ENCODE results near the gene EFNB2. TPM values are rescaled to one million over a fixed set of nuclear protein-coding genes. Genes with fewer than 3 reads are reported as not detected.

The EFNB2 gene
- total RNA-seq, 1 donor from 2014 or later = 197 TPM

DNA sequence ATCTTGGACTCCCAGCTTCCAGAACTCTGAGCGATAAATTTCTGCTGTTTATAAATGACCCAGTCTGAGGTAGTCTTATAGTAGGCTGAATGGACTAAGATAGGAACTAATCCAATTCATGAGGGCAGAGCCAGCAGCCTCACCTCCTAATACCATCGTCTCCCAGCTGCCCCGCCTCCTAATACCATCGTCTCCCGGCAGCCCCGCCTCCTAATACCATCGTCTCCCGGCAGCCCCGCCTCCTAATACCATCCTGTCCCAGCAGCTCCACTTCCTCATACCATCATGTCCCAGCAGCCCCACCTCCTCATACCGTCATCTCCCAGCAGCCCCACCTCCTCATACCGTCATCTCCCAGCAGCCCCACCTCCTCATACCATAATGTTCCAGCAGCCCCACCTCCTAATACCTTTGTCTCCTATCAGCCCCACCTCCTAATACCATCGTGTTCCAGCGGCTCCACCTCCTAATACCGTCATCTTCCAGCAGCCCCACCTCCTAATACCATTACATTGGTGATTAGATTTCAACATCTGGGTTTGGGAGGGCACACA, 34.9 kb upstream of the EFNB2 start:
- Mint-ChIP-seq H3K9me3 (no peaks in the 10 kb centered on the region), H3K4me3 (peak overlapping the region; percentile 56), H3K27me3 (ENCODE audit: low read depth) (no peaks in the 10 kb centered on the region), H3K27ac (peak overlapping the region; percentile 90), H3K36me3 (no peaks in the 10 kb centered on the region), H3K4me1 (peaks cover 23% of the 10 kb centered on the region)
- TF ChIP-seq, protein P1, sequence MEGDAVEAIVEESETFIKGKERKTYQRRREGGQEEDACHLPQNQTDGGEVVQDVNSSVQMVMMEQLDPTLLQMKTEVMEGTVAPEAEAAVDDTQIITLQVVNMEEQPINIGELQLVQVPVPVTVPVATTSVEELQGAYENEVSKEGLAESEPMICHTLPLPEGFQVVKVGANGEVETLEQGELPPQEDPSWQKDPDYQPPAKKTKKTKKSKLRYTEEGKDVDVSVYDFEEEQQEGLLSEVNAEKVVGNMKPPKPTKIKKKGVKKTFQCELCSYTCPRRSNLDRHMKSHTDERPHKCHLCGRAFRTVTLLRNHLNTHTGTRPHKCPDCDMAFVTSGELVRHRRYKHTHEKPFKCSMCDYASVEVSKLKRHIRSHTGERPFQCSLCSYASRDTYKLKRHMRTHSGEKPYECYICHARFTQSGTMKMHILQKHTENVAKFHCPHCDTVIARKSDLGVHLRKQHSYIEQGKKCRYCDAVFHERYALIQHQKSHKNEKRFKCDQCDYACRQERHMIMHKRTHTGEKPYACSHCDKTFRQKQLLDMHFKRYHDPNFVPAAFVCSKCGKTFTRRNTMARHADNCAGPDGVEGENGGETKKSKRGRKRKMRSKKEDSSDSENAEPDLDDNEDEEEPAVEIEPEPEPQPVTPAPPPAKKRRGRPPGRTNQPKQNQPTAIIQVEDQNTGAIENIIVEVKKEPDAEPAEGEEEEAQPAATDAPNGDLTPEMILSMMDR (IDR thresholded peaks at IDR 0.05; ENCODE audit: unreplicated experiment) = no peak
- peak; percentile 60 to 84 for DNase-seq (ENCODE audit: low spot score in 2 of 2, unreplicated experiment in 2 of 2)

DNA sequence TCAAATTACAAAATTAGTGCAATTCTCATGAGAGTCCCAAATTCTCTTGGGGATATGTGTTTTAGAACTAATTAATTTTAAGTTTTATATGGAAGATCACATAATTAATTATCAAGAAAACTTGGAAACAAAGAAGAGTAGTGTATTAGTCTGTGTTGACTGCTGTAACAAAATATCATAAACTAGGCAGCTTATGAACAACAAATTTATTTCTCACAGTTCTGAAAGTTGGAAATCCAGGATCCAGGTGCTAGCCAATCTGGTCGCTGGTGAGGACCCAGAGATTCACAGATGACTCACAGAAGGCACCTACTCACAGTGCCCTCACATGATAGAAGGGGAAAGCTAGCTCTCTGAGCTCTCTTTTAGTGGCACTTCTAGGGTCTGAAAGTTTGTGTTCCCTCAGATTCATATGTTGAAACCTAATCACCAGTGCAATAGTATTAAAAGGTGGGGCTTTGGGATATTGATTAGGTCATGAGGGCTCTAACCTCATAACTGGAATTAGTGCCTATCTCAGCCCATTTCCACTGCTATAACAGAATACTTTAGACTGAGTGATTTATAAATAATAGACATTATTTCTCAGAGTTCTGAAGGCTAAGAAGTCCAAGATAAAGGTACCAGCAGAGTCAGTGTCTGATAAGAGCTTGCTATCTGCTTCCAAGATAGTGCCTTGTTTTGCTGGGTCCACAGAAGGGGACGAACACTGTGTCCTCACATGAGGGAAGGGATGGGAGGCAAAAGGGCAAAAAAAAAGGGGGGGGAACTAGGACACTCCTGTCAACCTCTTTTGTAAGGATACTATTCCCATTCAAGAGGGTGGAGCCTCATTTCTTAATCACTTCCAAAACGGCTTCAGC, 34.0 kb upstream of the EFNB2 start:
- H3K9me3 Mint-ChIP-seq = no peaks in the 10 kb centered on the region
- no peak for DNase-seq (ENCODE audit: low spot score in 2 of 2, unreplicated experiment in 2 of 2)
- H3K27me3 Mint-ChIP-seq (ENCODE audit: low read depth) = no peaks in the 10 kb centered on the region
- peaks cover 33% of the 10 kb centered on the region for H3K4me1 Mint-ChIP-seq
- H3K4me3 Mint-ChIP-seq = no peak overlapping the region
- H3K27ac Mint-ChIP-seq = peak overlapping the region; percentile 90
- H3K36me3 Mint-ChIP-seq = no peaks in the 10 kb centered on the region
- TF ChIP-seq, protein P1 (IDR thresholded peaks at IDR 0.05; ENCODE audit: unreplicated experiment) = no peak

DNA sequence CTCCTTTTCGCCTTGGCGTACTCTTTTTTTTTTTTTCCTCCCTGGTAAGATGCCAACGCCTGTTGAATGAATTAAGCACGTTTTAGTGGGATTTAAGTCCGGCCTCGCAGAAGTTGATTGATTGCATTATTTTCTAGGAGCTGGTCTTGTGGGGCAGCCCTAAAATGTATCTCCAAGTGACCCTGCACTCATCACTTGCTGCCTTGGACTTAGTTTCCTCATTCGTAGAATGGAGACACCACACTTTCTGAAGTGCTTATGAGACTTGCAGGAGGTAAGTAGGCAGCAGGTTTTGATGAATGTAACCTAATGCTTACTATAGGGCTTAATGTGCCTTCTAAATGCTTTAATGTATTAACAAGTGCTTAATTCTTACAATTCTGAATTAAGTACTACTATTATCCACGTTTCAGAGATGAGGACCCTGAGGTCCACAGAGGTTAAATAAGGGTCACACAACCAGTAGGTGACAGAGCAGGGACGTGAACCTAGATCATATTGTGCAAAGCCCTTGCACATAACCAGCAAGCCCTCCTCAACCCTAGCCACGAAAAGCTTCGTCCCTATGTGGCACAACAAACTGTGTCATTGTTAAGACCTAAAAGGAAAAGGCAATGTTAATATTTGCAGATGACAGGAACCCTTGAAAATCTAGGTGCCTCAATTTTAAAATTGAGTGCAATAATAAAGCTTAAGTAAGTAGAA, 33.0 kb upstream of the EFNB2 start:
- Mint-ChIP-seq H3K4me3 (peak overlapping the region; percentile 94), H3K9me3 (no peaks in the 10 kb centered on the region), H3K4me1 (peaks cover 42% of the 10 kb centered on the region), H3K27me3 (ENCODE audit: low read depth) (no peaks in the 10 kb centered on the region), H3K36me3 (no peaks in the 10 kb centered on the region), H3K27ac (peak overlapping the region; percentile 96)
- no peak for DNase-seq (ENCODE audit: low spot score in 2 of 2, unreplicated experiment in 2 of 2)
- TF ChIP-seq, protein P1 (IDR thresholded peaks at IDR 0.05; ENCODE audit: unreplicated experiment) = no peak

DNA sequence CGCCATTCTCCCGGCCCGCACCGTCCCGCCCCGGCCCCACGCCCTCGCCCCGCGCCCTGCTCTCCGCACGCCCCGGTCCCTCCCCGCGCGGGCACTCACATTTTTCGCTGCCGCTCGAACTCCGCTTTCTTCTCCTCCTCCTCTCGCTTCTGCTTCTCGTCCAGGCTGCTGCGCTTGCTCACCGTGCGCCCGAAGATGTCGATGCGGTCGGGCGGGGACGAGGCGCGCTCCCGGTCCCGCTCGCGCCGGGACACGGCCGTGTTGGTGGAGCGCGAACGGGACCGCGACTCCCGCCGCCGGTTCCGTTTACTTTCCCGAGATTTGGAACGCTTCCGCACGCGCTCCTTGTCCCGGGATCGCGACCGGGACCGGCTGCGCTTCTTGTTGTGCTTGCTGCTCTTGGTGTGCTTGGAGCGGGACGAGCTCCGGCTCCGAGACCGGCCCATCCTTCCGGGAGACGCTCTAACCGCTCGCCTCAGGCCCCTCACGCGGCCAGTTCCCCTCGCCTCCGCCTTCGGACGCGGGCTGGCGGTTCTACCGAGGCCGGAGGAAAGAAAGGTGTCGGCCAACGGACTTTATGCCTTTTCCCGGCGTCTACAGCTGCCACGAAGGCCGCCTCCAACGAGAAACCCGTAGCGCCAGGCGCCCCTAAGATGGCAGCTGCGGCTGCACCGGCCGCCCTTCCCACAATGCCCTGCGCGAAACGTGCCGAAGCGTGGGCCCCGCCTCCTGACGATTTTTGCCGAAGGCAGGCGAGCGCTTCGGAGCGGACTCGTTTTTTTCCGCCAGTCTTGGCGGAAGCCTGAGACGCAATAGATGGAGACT, 32.2 kb upstream of the EFNB2 start, which contains the start of gene ARGLU1:
Gene ARGLU1, minus strand, starts transcription at position 664 of the 825 bp plus-strand sequence. Its CDS starts 218 bp downstream, at position 446.
- Mint-ChIP-seq H3K36me3 (no peaks in the 10 kb centered on the region), H3K4me3 (peak within 1 kb of the TSS; percentile 94), H3K9me3 (no peaks in the 10 kb centered on the region), H3K27me3 (ENCODE audit: low read depth) (no peaks in the 10 kb centered on the region), H3K27ac (peak within 1 kb of the TSS; percentile 96), H3K4me1 (peaks cover 44% of the 10 kb centered on the region)
- TF ChIP-seq, protein P1 (IDR thresholded peaks at IDR 0.05; ENCODE audit: unreplicated experiment) = no peak
- DNase-seq (ENCODE audit: low spot score in 2 of 2, unreplicated experiment in 2 of 2) = peak; percentile 91 to 98

Data from mesothelial cell of epicardium (in vitro differentiated cells).